ENCODE data around the gene DUSP5. TPM values are rescaled to one million over a fixed set of nuclear protein-coding genes. Genes with fewer than 3 reads are reported as not detected.

The DUSP5 gene
- total and polyA plus RNA-seq, 9 donors = 2.0 to 4.4 (median 2.8) TPM

DNA sequence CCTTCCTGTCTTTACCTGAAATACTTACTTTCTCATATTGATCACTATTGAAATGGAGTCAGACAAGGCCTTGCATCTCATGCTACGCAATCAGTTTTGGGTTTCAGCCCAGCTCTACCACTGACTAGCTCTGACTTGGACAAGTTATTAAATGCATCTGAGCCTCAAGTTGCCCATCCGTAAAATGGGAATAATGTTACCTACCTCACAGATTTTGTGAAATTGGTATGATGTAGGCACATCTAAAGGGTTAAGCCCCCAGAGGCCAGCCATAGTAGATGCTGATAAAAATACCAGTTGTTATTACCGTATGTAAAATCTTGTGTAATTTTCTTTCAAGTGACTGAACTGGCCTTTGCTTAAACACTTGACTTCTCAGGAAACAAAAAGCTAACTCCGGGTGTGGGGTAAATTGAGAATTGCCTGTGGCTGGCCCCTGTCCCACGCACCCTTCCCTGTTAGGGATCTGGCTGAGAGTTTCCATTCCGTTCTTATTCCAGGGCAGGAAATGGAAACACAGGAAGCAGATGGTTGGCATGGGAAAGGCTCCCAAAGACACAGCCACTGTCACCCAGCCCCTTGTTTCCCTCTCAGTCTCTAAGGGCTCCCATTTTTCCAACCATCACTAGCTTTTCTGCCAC lies 7.5 kb downstream of the DUSP5 start:
- Histone ChIP-seq H3K36me3 (ENCODE audit: control insufficient read depth, insufficient read depth, low read length) (no peaks in the 10 kb centered on the region), H3K27me3 (ENCODE audit: control insufficient read depth, insufficient read depth, low read length) (peaks cover 10% of the 10 kb centered on the region), H3K4me3 (ENCODE audit: low read length) (no peak overlapping the region), H3K4me1 (ENCODE audit: control insufficient read depth, insufficient read depth, low read length) (peaks cover 57% of the 10 kb centered on the region), H3K27ac (ENCODE audit: low read length) (no peak overlapping the region), H3K9me3 (replicated peaks; ENCODE audit: control insufficient read depth, low read depth, low read length) (no peaks in the 10 kb centered on the region)
- 46% methylated on average over 4 of the region's 6 CpGs for WGBS (ENCODE audit: insufficient coverage)
- no peak for DNase-seq

DNA sequence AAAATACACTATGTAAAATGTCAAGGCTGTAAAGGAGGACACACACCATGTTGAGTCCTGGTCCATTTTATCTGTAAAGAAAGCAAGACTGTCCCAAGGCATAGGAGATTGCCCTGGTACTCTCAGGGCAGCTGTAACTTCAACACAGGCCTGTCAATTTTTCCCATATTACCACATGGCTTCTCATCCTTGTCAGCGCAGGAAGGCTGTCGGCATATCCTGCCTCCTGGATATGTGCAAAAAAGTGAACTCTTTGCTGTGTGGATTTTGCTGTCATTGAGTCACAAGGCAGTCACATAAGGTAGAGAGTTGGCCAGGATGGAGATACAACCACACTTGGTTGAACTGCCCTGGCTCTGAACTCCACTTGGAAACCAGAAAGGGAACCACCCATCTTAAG lies 8.7 kb downstream of the DUSP5 start:
- DNase-seq = no peak
- Histone ChIP-seq H3K4me3 (ENCODE audit: low read length) (no peak overlapping the region), H3K9me3 (replicated peaks; ENCODE audit: control insufficient read depth, low read depth, low read length) (no peaks in the 10 kb centered on the region), H3K27ac (ENCODE audit: low read length) (no peak overlapping the region), H3K27me3 (ENCODE audit: control insufficient read depth, insufficient read depth, low read length) (no peaks in the 10 kb centered on the region), H3K4me1 (ENCODE audit: control insufficient read depth, insufficient read depth, low read length) (peaks cover 49% of the 10 kb centered on the region), H3K36me3 (ENCODE audit: control insufficient read depth, insufficient read depth, low read length) (peaks cover 2% of the 10 kb centered on the region)
- WGBS (ENCODE audit: insufficient coverage) = 100% methylated on average over 1 of the region's 2 CpGs

DNA sequence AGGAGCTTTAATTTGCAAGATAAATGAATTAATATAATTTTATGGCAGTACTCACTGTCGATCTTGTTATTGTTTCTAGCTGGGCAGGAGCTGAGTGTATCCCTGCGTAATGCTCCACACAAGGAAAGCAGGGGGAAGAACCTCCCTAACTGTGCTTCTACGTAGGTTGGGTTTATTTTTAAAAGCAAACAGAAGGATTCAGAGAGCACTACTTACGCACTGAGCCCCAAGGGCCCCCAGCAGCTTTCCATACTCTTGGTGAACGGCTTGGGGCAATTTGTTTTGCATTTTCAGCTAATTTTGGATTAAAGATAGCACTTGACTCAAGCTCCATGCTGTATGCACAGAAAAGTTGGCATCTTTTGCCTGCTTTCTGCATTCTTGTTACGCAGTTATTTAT lies 9.6 kb downstream of the DUSP5 start:
- Histone ChIP-seq H3K9me3 (replicated peaks; ENCODE audit: control insufficient read depth, low read depth, low read length) (no peaks in the 10 kb centered on the region), H3K27ac (ENCODE audit: low read length) (no peak overlapping the region), H3K4me1 (ENCODE audit: control insufficient read depth, insufficient read depth, low read length) (peaks cover 42% of the 10 kb centered on the region), H3K4me3 (ENCODE audit: low read length) (no peak overlapping the region), H3K27me3 (ENCODE audit: control insufficient read depth, insufficient read depth, low read length) (no peaks in the 10 kb centered on the region), H3K36me3 (ENCODE audit: control insufficient read depth, insufficient read depth, low read length) (peaks cover 2% of the 10 kb centered on the region)
- DNase-seq = no peak
- 88% methylated on average over 3 of the region's 6 CpGs for WGBS (ENCODE audit: insufficient coverage)

DNA sequence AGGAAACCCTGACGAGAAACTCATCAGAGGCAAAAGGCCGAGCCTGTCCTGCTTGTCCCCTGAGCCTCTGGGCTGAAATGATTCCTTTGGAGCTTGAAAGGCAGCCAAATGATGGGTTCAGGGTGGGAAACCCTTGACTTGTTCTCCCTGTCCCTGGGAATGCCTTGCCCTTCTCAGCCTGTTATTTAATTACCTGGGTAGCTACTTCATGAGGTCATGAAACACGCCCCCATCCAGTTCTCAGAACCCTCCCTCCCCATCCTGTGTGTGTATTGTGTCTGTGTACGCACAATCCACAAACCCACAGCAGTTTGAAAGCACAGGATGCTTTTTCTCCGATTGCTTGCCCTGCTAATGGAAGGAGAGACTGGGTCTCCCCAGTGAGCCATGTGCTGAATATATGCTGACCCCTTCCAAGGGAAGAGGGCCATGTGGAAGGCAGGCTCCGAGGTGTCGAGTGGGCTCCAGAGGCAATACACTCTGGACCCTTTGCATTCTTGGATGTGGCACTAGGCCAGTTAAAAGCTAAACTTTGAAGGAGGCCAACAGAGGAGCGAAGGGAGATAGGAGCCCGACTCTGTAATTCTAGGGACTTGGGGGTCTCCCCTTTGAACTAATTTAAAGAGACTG lies 10.6 kb downstream of the DUSP5 start:
- no peak for DNase-seq
- Histone ChIP-seq H3K27me3 (ENCODE audit: control insufficient read depth, insufficient read depth, low read length) (no peaks in the 10 kb centered on the region), H3K4me1 (ENCODE audit: control insufficient read depth, insufficient read depth, low read length) (peaks cover 35% of the 10 kb centered on the region), H3K4me3 (ENCODE audit: low read length) (no peak overlapping the region), H3K27ac (ENCODE audit: low read length) (peak overlapping the region; percentile 48), H3K9me3 (replicated peaks; ENCODE audit: control insufficient read depth, low read depth, low read length) (no peaks in the 10 kb centered on the region), H3K36me3 (ENCODE audit: control insufficient read depth, insufficient read depth, low read length) (peaks cover 2% of the 10 kb centered on the region)
- WGBS (ENCODE audit: insufficient coverage) = 19% methylated on average over 4 of the region's 9 CpGs

DNA sequence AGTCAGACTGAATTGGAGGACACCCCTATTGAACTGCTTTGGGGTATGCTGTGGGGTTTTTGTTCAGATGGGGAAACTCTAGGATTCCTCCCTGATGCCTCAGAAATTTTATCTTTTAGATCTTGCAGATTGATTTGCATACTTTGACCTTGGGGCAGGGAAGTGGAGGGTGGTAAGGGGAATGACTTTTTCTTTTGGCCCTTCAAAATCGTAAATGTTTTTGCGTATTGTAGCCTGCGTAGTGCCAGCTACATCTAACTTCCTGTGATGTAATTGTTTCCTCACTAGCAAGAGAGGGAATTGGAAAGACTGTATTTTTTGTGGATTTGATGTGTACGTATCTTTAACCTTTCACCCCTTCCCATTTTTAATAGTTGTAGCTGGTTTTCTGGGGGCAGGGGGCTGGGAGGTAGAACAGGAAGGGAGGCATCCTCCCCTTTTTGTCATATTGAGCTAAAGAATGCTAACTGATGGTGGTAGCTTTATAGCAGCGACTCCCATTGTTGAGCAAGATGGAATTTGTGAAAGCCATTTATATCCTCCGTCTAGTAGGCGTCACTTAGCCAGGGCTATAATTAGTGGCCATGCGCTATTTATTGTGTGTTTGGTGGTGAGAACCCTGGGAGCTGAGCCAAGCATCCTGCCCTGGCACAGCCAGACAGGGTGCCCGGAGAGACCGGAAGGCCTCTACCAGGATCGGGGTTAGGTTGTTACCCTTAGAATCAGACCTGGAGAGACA lies 11.3 kb downstream of the DUSP5 start:
- Histone ChIP-seq H3K27ac (ENCODE audit: low read length) (peak overlapping the region; percentile 57), H3K9me3 (replicated peaks; ENCODE audit: control insufficient read depth, low read depth, low read length) (no peaks in the 10 kb centered on the region), H3K27me3 (ENCODE audit: control insufficient read depth, insufficient read depth, low read length) (no peaks in the 10 kb centered on the region), H3K36me3 (ENCODE audit: control insufficient read depth, insufficient read depth, low read length) (peaks cover 2% of the 10 kb centered on the region), H3K4me3 (ENCODE audit: low read length) (no peak overlapping the region), H3K4me1 (ENCODE audit: control insufficient read depth, insufficient read depth, low read length) (peaks cover 28% of the 10 kb centered on the region)
- no peak for DNase-seq
- WGBS (ENCODE audit: insufficient coverage) = 88% methylated on average over 4 of the region's 11 CpGs

DNA sequence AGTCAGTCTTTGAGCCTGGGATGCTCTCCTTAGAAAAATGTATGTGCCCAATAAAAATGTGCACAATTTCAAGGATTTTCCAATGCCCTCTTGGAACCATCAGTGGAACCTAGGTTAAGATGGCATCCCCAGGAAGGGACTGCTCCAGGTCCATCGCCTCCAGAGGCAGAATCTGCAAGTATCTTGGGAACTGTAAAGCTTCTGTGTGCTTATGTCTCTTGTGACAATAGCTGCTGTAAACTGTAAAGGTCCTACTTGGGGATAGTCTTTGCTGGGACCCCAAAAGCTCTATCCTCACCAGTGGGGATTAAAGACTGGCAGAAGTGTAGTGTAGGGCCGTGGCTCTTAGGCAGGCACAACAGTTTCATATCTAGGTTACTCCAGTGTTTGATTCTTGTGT lies 11.9 kb downstream of the DUSP5 start:
- Histone ChIP-seq H3K27ac (ENCODE audit: low read length) (no peak overlapping the region), H3K4me3 (ENCODE audit: low read length) (no peak overlapping the region), H3K4me1 (ENCODE audit: control insufficient read depth, insufficient read depth, low read length) (peaks cover 22% of the 10 kb centered on the region), H3K27me3 (ENCODE audit: control insufficient read depth, insufficient read depth, low read length) (no peaks in the 10 kb centered on the region), H3K36me3 (ENCODE audit: control insufficient read depth, insufficient read depth, low read length) (peaks cover 2% of the 10 kb centered on the region), H3K9me3 (replicated peaks; ENCODE audit: control insufficient read depth, low read depth, low read length) (no peaks in the 10 kb centered on the region)
- no CpG with 5 or more reads among the region's 2 CpGs for WGBS (ENCODE audit: insufficient coverage)
- DNase-seq = no peak

DNA sequence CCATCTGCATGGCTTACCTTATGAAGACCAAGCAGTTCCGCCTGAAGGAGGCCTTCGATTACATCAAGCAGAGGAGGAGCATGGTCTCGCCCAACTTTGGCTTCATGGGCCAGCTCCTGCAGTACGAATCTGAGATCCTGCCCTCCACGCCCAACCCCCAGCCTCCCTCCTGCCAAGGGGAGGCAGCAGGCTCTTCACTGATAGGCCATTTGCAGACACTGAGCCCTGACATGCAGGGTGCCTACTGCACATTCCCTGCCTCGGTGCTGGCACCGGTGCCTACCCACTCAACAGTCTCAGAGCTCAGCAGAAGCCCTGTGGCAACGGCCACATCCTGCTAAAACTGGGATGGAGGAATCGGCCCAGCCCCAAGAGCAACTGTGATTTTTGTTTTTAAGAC lies 12.4 kb downstream of the DUSP5 start:
- Histone ChIP-seq H3K36me3 (ENCODE audit: control insufficient read depth, insufficient read depth, low read length) (peaks cover 2% of the 10 kb centered on the region), H3K9me3 (replicated peaks; ENCODE audit: control insufficient read depth, low read depth, low read length) (no peaks in the 10 kb centered on the region), H3K27ac (ENCODE audit: low read length) (no peak overlapping the region), H3K4me3 (ENCODE audit: low read length) (no peak overlapping the region), H3K4me1 (ENCODE audit: control insufficient read depth, insufficient read depth, low read length) (peaks cover 20% of the 10 kb centered on the region), H3K27me3 (ENCODE audit: control insufficient read depth, insufficient read depth, low read length) (no peaks in the 10 kb centered on the region)
- WGBS (ENCODE audit: insufficient coverage) = 92% methylated on average over 7 of the region's 9 CpGs
- DNase-seq = no peak

DNA sequence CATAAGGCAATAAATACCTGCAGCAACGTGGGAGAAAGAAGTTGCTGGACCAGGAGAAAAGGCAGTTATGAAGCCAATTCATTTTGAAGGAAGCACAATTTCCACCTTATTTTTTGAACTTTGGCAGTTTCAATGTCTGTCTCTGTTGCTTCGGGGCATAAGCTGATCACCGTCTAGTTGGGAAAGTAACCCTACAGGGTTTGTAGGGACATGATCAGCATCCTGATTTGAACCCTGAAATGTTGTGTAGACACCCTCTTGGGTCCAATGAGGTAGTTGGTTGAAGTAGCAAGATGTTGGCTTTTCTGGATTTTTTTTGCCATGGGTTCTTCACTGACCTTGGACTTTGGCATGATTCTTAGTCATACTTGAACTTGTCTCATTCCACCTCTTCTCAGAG lies 13.0 kb downstream of the DUSP5 start:
- Histone ChIP-seq H3K4me3 (ENCODE audit: low read length) (no peak overlapping the region), H3K36me3 (ENCODE audit: control insufficient read depth, insufficient read depth, low read length) (peaks cover 2% of the 10 kb centered on the region)
- 81% methylated on average over 3 of the region's 3 CpGs for WGBS (ENCODE audit: insufficient coverage)

DNA sequence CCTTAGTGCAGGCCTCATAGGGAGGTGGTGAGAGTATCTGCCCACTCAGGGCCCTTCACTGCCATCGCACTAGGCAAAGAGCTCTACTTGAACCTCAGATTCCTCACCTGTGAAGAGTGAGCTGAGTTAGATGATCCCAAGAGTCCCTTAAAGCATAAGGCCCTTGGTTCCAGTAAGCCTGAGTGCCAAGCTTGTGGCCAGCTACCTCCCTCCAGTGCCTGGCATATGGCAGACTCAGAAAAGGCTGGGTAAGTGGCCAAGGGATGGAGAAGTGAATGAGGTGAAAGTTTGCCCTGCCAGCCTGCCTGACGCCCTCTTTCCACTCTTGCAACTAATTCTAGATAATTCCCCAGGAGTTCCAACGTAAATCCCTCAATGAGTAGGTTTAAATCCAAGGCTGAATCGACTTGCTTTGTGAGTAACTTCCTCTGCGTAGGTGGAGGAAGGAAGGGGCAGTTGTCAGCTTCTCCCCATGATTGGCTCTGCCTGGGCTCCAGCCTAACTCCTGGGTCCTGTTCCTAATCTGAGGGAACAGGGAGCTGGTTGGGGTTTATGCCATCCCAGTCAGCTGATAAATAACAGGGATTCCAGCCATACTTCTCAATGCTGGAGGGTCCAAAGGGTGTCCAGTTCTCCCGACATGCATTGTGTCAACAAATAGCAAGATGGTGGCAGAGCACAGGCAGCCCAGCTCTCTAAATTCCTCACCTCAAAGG lies 14.2 kb downstream of the DUSP5 start:
- Histone ChIP-seq H3K4me3 (ENCODE audit: low read length) (no peak overlapping the region), H3K4me1 (ENCODE audit: control insufficient read depth, insufficient read depth, low read length) (peaks cover 20% of the 10 kb centered on the region), H3K9me3 (replicated peaks; ENCODE audit: control insufficient read depth, low read depth, low read length) (no peaks in the 10 kb centered on the region), H3K27ac (ENCODE audit: low read length) (no peak overlapping the region), H3K36me3 (ENCODE audit: control insufficient read depth, insufficient read depth, low read length) (peaks cover 2% of the 10 kb centered on the region), H3K27me3 (ENCODE audit: control insufficient read depth, insufficient read depth, low read length) (no peaks in the 10 kb centered on the region)
- 59% methylated on average over 4 of the region's 6 CpGs for WGBS (ENCODE audit: insufficient coverage)
- DNase-seq = no peak

More for the DNA sequence above, 13.0 kb downstream of the DUSP5 start:
- Histone ChIP-seq H3K27me3 (ENCODE audit: control insufficient read depth, insufficient read depth, low read length) (no peaks in the 10 kb centered on the region), H3K9me3 (replicated peaks; ENCODE audit: control insufficient read depth, low read depth, low read length) (no peaks in the 10 kb centered on the region), H3K4me1 (ENCODE audit: control insufficient read depth, insufficient read depth, low read length) (peaks cover 20% of the 10 kb centered on the region), H3K27ac (ENCODE audit: low read length) (no peak overlapping the region)
- DNase-seq = no peak
